Raji (cell line): ENCODE data around the gene CSMD2.

Experiments
- POLR2A ChIP-seq: IDR thresholded peaks from 2 replicates; pipeline ENCODE4 v1.6.1; 2011; ENCODE audit warnings: low read depth, low read length, control low read depth; ENCODE audit not compliant: insufficient read depth

Gene CSMD2

GRCh38 chr1:33864460-33865389 lies 300.3 kb downstream of the CSMD2 start:
- TF ChIP-seq POLR2A: no peak

- no peak for TF ChIP-seq POLR2A
These were observed 301.3 kb downstream of the CSMD2 start, which contains the start of gene HMGB4 for GRCh38 chr1:33863779-33864178. TSS of gene HMGB4 (plus strand) at chr1:33864079. CDS start at chr1:33864192, 113 bp downstream.

- no peak for TF ChIP-seq POLR2A
These were observed 304.4 kb downstream of the CSMD2 start for GRCh38 chr1:33860671-33861070.

- no peak for TF ChIP-seq POLR2A
These were observed 310.9 kb downstream of the CSMD2 start for GRCh38 chr1:33854091-33854490.

- no peak for TF ChIP-seq POLR2A
These were observed 311.6 kb downstream of the CSMD2 start for GRCh38 chr1:33853431-33853830.

- no peak for TF ChIP-seq POLR2A
These were observed 312.3 kb downstream of the CSMD2 start for GRCh38 chr1:33852711-33853110.

- TF ChIP-seq POLR2A: no peak
These were observed 314.5 kb downstream of the CSMD2 start for GRCh38 chr1:33850481-33850880.

- no peak for TF ChIP-seq POLR2A
These were observed 315.8 kb downstream of the CSMD2 start for GRCh38 chr1:33849211-33849610.

- TF ChIP-seq POLR2A: no peak
These were observed 316.7 kb downstream of the CSMD2 start for GRCh38 chr1:33848205-33848937.

GRCh38 chr1:33846861-33847260 lies 318.2 kb downstream of the CSMD2 start:
- TF ChIP-seq POLR2A: no peak

- no peak for TF ChIP-seq POLR2A
These were observed 320.9 kb downstream of the CSMD2 start for GRCh38 chr1:33844166-33844565.

- TF ChIP-seq POLR2A: no peak
These were observed 322.7 kb downstream of the CSMD2 start for GRCh38 chr1:33842348-33842747.

- no peak for TF ChIP-seq POLR2A
These were observed 323.5 kb downstream of the CSMD2 start for GRCh38 chr1:33841494-33841893.

- no peak for TF ChIP-seq POLR2A
These were observed 327.4 kb downstream of the CSMD2 start for GRCh38 chr1:33837635-33838034.

- no peak for TF ChIP-seq POLR2A
These were observed 328.1 kb downstream of the CSMD2 start for GRCh38 chr1:33836911-33837310.

GRCh38 chr1:33828654-33829053 lies 336.4 kb downstream of the CSMD2 start:
- TF ChIP-seq POLR2A: no peak
